GM12865 (cell line): Measurements from ENCODE around the gene SAP30.

Experiments
- DNase-seq: peaks from one replicate; pipeline ENCODE4 v3.0.0; 2010; ENCODE audit warnings: low read depth
- H3K4me3 ChIP-seq: 2 replicates; pipeline ENCODE4 v1.5.1; 2011; ENCODE audit warnings: mild to moderate bottlenecking, low read depth, low read length, control low read depth
- TF ChIP-seq, protein P1 (sequence below): IDR thresholded peaks from 2 replicates; pipeline ENCODE4 v1.5.1; 2011; ENCODE audit warnings: low read length, control low read depth, low read depth, inconsistent platforms; ENCODE audit not compliant: insufficient read depth; ENCODE audit errors: missing control alignments

Gene SAP30

DNA sequence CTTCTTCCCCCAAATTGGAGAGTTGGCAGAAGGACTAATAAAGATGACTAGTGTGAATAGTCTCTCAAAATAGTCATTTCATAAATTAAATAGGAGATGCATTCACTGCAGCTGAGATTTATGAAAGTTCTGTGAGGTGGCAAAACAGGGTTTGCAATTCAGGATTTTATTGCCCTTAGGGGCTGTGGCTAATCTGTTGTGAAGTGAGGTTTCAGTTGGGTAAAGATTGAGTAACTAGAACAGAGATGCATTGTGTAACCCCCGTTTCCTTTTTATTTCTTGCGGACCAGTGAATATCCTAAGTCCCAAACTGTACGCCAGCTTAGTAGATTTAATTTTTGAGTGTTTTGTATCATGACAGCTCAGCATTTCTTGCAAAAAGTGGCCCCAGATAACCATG, 44.3 kb downstream of the SAP30 start:
- TF ChIP-seq, protein P1, sequence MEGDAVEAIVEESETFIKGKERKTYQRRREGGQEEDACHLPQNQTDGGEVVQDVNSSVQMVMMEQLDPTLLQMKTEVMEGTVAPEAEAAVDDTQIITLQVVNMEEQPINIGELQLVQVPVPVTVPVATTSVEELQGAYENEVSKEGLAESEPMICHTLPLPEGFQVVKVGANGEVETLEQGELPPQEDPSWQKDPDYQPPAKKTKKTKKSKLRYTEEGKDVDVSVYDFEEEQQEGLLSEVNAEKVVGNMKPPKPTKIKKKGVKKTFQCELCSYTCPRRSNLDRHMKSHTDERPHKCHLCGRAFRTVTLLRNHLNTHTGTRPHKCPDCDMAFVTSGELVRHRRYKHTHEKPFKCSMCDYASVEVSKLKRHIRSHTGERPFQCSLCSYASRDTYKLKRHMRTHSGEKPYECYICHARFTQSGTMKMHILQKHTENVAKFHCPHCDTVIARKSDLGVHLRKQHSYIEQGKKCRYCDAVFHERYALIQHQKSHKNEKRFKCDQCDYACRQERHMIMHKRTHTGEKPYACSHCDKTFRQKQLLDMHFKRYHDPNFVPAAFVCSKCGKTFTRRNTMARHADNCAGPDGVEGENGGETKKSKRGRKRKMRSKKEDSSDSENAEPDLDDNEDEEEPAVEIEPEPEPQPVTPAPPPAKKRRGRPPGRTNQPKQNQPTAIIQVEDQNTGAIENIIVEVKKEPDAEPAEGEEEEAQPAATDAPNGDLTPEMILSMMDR, result no peak
- no peak for DNase-seq
- H3K4me3 ChIP-seq, result no peak overlapping the region

DNA sequence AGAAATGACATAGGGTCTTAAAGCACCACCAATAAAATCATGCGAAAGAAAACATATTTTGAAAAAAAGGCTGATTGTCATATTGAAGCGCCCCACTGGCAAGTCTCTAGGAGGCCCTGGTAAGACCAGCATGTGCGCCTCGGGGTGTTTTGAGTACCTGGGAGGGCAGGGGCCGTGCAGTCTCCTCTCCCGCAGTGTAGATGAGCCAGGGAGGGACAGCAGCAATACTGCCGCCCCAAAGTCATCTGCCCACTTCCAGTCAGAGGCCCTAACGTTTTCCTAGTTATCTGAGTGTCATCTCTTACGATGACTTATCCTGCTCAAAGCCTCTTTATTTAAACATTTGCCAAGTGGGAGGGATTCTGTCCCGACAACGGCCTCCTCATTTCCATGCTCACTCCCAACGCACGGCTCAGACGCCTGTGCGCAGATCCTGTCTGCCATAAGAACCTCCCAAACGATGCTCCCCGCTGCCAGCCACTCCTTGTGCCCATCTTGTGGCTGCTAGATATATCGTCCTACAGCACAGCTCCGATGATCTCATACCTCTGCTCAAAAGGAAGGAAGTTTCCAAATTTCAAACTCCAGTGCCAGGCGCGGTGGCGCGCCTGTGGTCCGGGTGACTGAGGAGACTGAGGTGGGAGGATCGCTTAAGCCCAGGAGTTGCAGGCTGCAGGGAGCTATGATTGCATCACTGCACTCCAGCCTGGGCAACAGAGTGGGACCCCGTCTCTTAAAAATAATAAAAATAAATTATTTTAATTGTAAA, 45.3 kb downstream of the SAP30 start:
- TF ChIP-seq, protein P1, result no peak
- DNase-seq, result no peak
- no peak overlapping the region for H3K4me3 ChIP-seq

DNA sequence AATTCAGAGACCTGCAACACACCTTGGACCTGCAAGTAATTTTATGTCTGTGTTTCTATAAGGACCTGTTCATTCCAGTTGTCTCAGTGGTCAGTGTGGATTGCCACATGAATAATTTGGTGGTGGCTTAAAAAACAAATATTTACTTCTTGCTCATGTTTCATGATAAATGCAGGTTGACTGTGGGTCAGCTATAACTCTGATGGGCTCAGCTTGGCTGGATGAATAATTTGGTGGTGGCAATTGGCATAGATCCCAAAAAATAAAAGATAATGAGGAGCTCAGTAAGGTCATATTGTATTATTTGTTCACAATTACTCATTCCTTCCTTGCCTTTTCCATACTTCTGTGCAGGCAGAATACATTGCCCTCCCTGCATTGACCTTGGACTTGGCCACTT, 47.1 kb downstream of the SAP30 start:
- DNase-seq, result no peak
- TF ChIP-seq, protein P1, result no peak
- H3K4me3 ChIP-seq, result no peak overlapping the region

DNA sequence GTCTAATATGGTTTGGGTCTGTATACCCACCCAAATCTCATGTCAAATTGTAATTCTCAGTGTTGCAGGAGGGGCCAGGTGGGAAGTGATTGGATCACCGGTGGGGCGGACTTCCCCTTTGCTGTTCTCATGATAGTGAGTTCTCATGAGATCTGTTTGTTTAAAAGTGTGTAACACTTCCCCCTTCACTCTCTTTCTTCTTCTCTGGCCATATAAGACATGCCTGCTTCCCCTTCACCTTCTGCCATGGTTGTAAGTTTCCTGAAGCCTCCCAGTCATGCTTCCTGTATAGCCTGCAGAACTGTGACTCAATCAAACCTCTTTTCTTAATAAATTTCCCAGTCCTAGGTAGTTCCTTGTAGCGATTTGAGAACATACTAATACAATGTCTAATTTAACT, 47.9 kb downstream of the SAP30 start:
- no peak for DNase-seq
- TF ChIP-seq, protein P1, result no peak
- H3K4me3 ChIP-seq, result no peak overlapping the region

DNA sequence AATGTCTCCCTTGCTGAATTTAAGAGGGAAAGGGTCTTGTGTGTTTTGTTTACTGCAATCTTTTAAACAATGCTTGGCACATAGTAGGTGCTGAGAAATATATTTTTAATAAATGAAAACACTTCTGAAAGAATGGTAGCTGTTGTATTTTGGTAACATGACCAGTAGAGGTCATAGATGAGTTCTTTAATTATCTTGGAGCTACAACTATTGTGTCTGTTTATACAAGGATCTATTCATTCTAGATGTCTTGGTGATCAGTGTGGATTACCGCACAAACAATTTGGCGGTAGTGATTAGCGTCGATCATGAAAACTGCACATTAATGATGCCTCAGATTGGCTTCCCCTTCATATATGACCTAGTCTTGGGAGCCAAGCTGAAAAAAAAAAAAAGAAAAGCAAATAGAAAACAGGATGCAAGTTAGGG, 49.6 kb downstream of the SAP30 start:
- H3K4me3 ChIP-seq, result no peak overlapping the region
- TF ChIP-seq, protein P1, result peak; percentile 32
- peak; percentile 21 for DNase-seq

DNA sequence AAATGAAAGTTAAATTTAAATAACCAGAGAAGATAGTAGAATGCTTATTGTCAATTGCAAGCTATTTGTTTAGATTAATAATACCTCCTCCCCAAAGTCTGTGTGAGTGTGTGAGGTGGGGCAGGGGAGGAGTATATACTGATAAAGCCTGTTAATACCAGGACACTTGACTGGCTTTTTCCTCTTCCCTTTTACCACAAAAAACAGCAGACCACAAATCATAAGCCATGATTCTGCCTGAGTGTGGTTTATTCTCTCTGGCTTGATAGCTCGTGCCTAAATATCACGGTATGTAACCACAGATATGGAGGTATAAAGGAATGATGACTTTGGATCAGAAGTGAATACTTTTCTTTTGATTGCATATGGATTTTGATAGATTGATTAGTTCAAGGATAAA, 50.0 kb downstream of the SAP30 start:
- no peak for DNase-seq
- H3K4me3 ChIP-seq, result no peak overlapping the region
- TF ChIP-seq, protein P1, result no peak

DNA sequence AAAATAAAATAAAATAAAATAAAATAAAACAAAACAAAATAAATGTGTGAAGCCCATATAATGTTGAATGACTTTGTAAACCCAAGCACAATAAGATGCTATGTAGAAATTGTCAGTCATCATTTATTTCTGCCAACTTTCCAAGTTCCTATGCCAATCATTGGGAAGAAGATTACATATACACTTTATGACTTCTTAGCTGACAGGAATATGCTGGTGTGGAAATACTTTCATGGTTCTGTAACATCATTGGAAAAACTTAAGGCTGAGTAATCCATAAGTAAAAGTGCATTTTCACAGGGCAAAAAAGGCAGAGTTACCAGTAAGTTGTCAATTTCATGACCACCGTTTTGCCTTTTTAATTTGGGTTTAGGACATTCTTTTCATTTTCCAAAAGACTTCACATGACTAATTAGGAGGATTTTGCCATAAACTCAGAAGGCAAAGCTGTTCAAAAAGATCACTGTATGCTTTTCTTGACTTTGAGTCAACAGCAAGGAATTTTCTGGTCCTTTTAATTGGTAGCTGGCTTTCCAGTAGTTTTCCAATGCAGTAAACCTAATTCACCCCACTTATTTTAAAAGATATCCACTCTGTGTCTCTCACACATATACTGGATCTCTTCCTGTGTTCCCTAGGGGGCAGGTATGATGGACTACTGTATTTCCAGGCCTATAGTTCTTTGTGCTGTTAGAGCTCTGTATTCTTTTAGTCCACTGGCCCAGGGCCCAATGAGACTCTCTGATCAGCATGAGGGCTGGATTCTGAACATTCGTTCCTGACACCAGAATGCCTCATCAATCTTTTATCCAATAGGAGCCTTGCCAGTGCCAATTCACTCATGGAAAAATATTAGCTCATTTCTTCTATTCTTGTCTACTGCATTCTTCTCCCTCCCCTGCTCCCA, 54.4 kb downstream of the SAP30 start:
- DNase-seq, result no peak
- no peak overlapping the region for H3K4me3 ChIP-seq
- TF ChIP-seq, protein P1, result no peak
